A549 (cell line): ENCODE data around the gene SLC37A1. TPM values are rescaled to one million over a fixed set of nuclear protein-coding genes. Genes with fewer than 3 reads are reported as not detected.

Experiments used
- ATAC-seq, 2 experiments: fragments of 200-7000 bp in 1 of 2; fragments of >200 bp in 1 of 2; cut with Nextera tagmentation in 1 of 2; cut with Tn5 transposase in 1 of 2; 3 replicates each; pipeline versions ENCODE4 v1.8.0 to v1.9.1; 2018 to 2020; ENCODE audit warnings: mild to moderate bottlenecking in 1 of 2, moderate library complexity in 1 of 2
- CTCF ChIA-PET: fragments of 300-600 bp; sonication (Branson Sonifier 250); formaldehyde crosslinking; extraction: SDS; loops from one replicate; lab custom pipeline; 2021; ENCODE audit warnings: antibody characterized with exemption, inconsistent platforms; lab: Yijun Ruan, JAX
- POLR2A ChIA-PET: fragments of 350-600 bp; formaldehyde crosslinking; extraction: SDS; loops from one replicate; lab custom pipeline; 2021; ENCODE audit warnings: antibody characterized with exemption, inconsistent platforms; lab: Yijun Ruan, JAX
- DNase-seq, 2 experiments: peaks; one replicate each; pipeline versions ENCODE4 v3.0.0 to v3.0.0-alpha.2; 2011 to 2016; ENCODE audit warnings: low read depth in 1 of 2, low spot score in 1 of 2
- FAIRE-seq: peaks from 2 replicates; lab custom pipeline; 2011; peaks lifted over from hg19 to GRCh38; lab: Jason Lieb, UNC
- H3K27ac ChIP-seq, 2 experiments: fragments of >200 bp; sonication (Bioruptor Twin); formaldehyde crosslinking; 3 replicates each; pipeline ENCODE4 v1.5.1; 2016 to 2017
- H3K4me1 ChIP-seq: fragments of >200 bp; sonication (Bioruptor Twin); formaldehyde crosslinking; 3 replicates; pipeline ENCODE4 v1.6.1; 2016
- H3K4me2 ChIP-seq: fragments of >200 bp; sonication (Bioruptor Twin); formaldehyde crosslinking; 3 replicates; pipeline ENCODE4 v1.6.1; 2016
- H3K4me3 ChIP-seq: fragments of >200 bp; sonication (Bioruptor Twin); formaldehyde crosslinking; 3 replicates; pipeline ENCODE4 v1.5.1; 2016
- H3K9me3 ChIP-seq: fragments of >200 bp; sonication (Bioruptor Twin); formaldehyde crosslinking; 3 replicates; pipeline ENCODE4 v1.6.1; 2016
- BHLHE40 ChIP-seq: IDR thresholded peaks from 2 replicates; pipeline ENCODE4 v1.6.1; 2012; ENCODE audit warnings: low read depth, low read length, inconsistent platforms
- CBX8 ChIP-seq: fragments of 200-600 bp; sonication (generic); IDR thresholded peaks from 2 replicates; pipeline ENCODE4 v1.6.1; 2016
- CEBPB ChIP-seq, 2 experiments: fragments of >200 bp in 1 of 2; sonication (Bioruptor Twin) in 1 of 2; formaldehyde crosslinking in 1 of 2; IDR thresholded peaks; 2 replicates each; pipeline ENCODE4 v1.6.1; 2012 to 2016
- CHD4 ChIP-seq: fragments of 200-600 bp; sonication (generic); IDR thresholded peaks from 2 replicates; pipeline ENCODE4 v1.6.1; 2016; ENCODE audit warnings: antibody characterized with exemption, mild to moderate bottlenecking, borderline replicate concordance
- E2F6 ChIP-seq: IDR thresholded peaks from 2 replicates; pipeline ENCODE4 v1.6.1; 2012; ENCODE audit warnings: low read depth, borderline replicate concordance
- EP300 ChIP-seq, 2 experiments: fragments of >200 bp; sonication (Bioruptor Twin); formaldehyde crosslinking; IDR thresholded peaks; 2 replicates in 1 of 2; 3 replicates in 1 of 2; pipeline ENCODE4 v1.6.1; 2016 to 2017
- FOSB ChIP-seq: fragments of 250-450 bp; sonication (Bioruptor Pico); IDR thresholded peaks from 2 replicates; pipeline ENCODE4 v1.5.0; 2020; ENCODE audit warnings: mild to moderate bottlenecking, moderate library complexity
- FOSL2 ChIP-seq, 2 experiments: fragments of 450-650 bp in 1 of 2; fragments of >200 bp in 1 of 2; sonication (Bioruptor Twin) in 1 of 2; formaldehyde crosslinking; IDR thresholded peaks; 2 replicates each; pipeline versions ENCODE4 v1.5.0 to v1.6.1; 2016 to 2020; ENCODE audit warnings: mild to moderate bottlenecking in 1 of 2, moderate library complexity in 1 of 2
- GATA3 ChIP-seq: IDR thresholded peaks from 2 replicates; pipeline ENCODE4 v1.6.1; 2012; ENCODE audit warnings: borderline replicate concordance
- HDAC2 ChIP-seq: fragments of 200-600 bp; sonication (generic); IDR thresholded peaks from 2 replicates; pipeline ENCODE4 v1.6.1; 2016
- HEYL ChIP-seq: fragments of 250-450 bp; sonication (Bioruptor Pico); IDR thresholded peaks from 2 replicates; pipeline ENCODE4 v1.8.0; 2021; ENCODE audit warnings: mild to moderate bottlenecking, moderate library complexity
- HOXA7 ChIP-seq: fragments of 250-450 bp; sonication (Bioruptor Pico); IDR thresholded peaks from 2 replicates; pipeline ENCODE4 v1.5.0; 2020; ENCODE audit warnings: mild to moderate bottlenecking, moderate library complexity
- HOXB13 ChIP-seq: fragments of 250-450 bp; sonication (Bioruptor Pico); IDR thresholded peaks from 2 replicates; pipeline ENCODE4 v1.5.0; 2020; ENCODE audit warnings: low read depth, mild to moderate bottlenecking, moderate library complexity
- JUN ChIP-seq, 2 experiments: fragments of >200 bp; sonication (Bioruptor Twin); formaldehyde crosslinking; IDR thresholded peaks; 2 replicates in 1 of 2; 3 replicates in 1 of 2; pipeline ENCODE4 v1.6.1; 2016 to 2017
- JUNB ChIP-seq: fragments of >200 bp; sonication (Bioruptor Twin); formaldehyde crosslinking; IDR thresholded peaks from 2 replicates; pipeline ENCODE4 v1.6.1; 2016
- KDM5A ChIP-seq: fragments of 200-600 bp; sonication (generic); IDR thresholded peaks from 2 replicates; pipeline ENCODE4 v1.6.1; 2016; ENCODE audit warnings: antibody characterized with exemption, mild to moderate bottlenecking
- MAX ChIP-seq: IDR thresholded peaks from 2 replicates; pipeline ENCODE4 v1.6.1; 2012
- MAZ ChIP-seq: fragments of 150-350 bp; IDR thresholded peaks from 2 replicates; pipeline ENCODE4 v1.6.1; 2014; ENCODE audit warnings: antibody characterized with exemption, low read depth, low read length, borderline replicate concordance
- MYC ChIP-seq: IDR thresholded peaks from 2 replicates; pipeline ENCODE4 v1.6.1; 2012; ENCODE audit warnings: mild to moderate bottlenecking, inconsistent platforms, low read length, improper control_type of control experiment, borderline replicate concordance
- POLR2A ChIP-seq: IDR thresholded peaks from 2 replicates; pipeline ENCODE4 v1.6.1; 2012; ENCODE audit warnings: mild to moderate bottlenecking, low read length
- POLR2AphosphoS2 ChIP-seq: conservative IDR thresholded peaks from 2 replicates; pipeline ENCODE4 v1.6.1; 2012; ENCODE audit warnings: low read length, improper control_type of control experiment, inconsistent platforms
- RAD21 ChIP-seq, 2 experiments: fragments of >200 bp in 1 of 2; sonication (Bioruptor Twin) in 1 of 2; formaldehyde crosslinking in 1 of 2; IDR thresholded peaks in 1 of 2; conservative IDR thresholded peaks in 1 of 2; 2 replicates in 1 of 2; 3 replicates in 1 of 2; pipeline ENCODE4 v1.6.1; 2012 to 2018; ENCODE audit warnings: inconsistent platforms in 1 of 2
- RARB ChIP-seq: fragments of 250-450 bp; sonication (Bioruptor Pico); IDR thresholded peaks from 2 replicates; pipeline ENCODE4 v1.8.0; 2021; ENCODE audit warnings: mild to moderate bottlenecking, moderate library complexity
- RNF2 ChIP-seq: fragments of 200-600 bp; sonication (generic); IDR thresholded peaks from 2 replicates; pipeline ENCODE4 v1.6.1; 2016; ENCODE audit warnings: low read depth, mild to moderate bottlenecking, antibody characterized with exemption, moderate library complexity, borderline replicate concordance
- ZFP36 ChIP-seq: fragments of 450-650 bp; IDR thresholded peaks from 2 replicates; pipeline ENCODE4 v1.6.1; 2014; ENCODE audit warnings: borderline replicate concordance; ENCODE audit not compliant: partially characterized antibody
- WGBS: methylation state at CpG from one replicate; pipeline ENCODE4 v1.1.6; 2017; ENCODE audit errors: missing lambda C conversion rate; 5-methylcytosine and 5-hydroxymethylcytosine counted together
- polyA plus RNA-seq, 4 experiments: library from polyadenylated mRNA; depleted of rRNA in 3 of 4; stranded (reverse); fragments of >200 nt; fragmentation: RNase III in 1 of 4; extraction: RNeasy Plus Mini Kit Qiagen cat#74134 plus additional on column Dnase treatment in 1 of 4; gene quantifications; 2 replicates in 3 of 4; 3 replicates in 1 of 4; pipeline ENCODE4 v1.2.3, GENCODE V29; 2011 to 2017
- TF ChIP-seq, protein P1 (sequence below): fragments of >200 bp; sonication (Bioruptor Twin); formaldehyde crosslinking; IDR thresholded peaks from 3 replicates; pipeline ENCODE4 v1.5.1; 2016
- TF ChIP-seq, protein P2 (sequence below): fragments of >200 bp; sonication (Bioruptor Twin); formaldehyde crosslinking; IDR thresholded peaks from 2 replicates; pipeline ENCODE4 v1.6.1; 2016

SLC37A1 gene
- polyA plus RNA-seq, 2 of the 4 experiments (the other 2 are of a cell fraction), result 1.9 to 2.1 TPM

DNA sequence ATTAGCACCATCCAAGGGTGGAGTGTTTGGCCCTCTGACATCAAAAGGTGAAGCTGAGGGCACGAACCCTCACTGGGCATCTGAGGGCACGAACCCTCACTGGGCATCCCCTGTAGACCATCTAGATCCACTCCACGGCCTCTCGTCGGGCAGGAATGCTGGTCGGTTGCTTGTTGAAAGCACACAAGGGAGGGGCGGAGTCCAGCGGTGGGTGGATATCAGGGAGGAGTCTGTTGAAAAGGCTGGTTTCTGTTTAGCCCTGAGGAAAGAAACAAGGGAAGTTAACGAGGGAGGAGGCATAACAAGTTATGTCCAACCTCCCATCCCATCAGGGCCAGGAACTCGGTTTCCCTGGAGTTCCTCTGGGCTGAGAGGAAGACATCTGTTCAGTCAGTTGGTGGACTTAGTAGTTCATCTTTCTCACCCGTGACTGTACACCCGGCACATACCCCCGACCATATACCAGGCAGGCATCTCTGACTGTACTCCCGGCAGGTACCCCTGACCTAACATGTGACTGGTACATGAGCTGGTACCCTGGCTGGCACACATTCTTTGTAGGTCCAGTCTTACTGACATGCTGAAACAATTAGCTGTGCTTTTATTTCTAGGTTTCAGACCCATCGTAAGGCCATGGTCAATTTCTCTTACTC lies 107.6 kb downstream of the SLC37A1 start:
- CTCF ChIA-PET, result no interaction called here
- Histone ChIP-seq H3K4me2 (no peak overlapping the region), H3K4me3 (no peak overlapping the region), H3K9me3 (no peaks in the 10 kb centered on the region), H3K27ac (no peak overlapping the region), H3K4me1 (peaks cover 9% of the 10 kb centered on the region; the same call in 1 of the 3 replicates)
- no peak for FAIRE-seq
- DNase-seq, result no peak
- WGBS, result 67% methylated on average over 15 of the region's 15 CpGs
- no peak for ATAC-seq
- no peak for TF ChIP-seq MYC
- TF ChIP-seq GATA3, result no peak
- no peak for TF ChIP-seq RNF2
- no peak for TF ChIP-seq HDAC2
- TF ChIP-seq EP300 (IDR thresholded peaks at IDR 0.05), result no peak
- TF ChIP-seq FOSL2 (IDR thresholded peaks at IDR 0.05), result no peak
- TF ChIP-seq FOSL2 (CRISPR knock-in tag; IDR thresholded peaks at IDR 0.05), result no peak
- TF ChIP-seq POLR2A, result no peak
- no peak for TF ChIP-seq FOSB (CRISPR knock-in tag)
- no peak for TF ChIP-seq HOXA7 (CRISPR knock-in tag)
- TF ChIP-seq ZFP36, result no peak
- no peak for TF ChIP-seq CBX8
- TF ChIP-seq HOXB13 (CRISPR knock-in tag), result no peak
- no peak for TF ChIP-seq RARB (CRISPR knock-in tag)
- POLR2A ChIA-PET, result no interaction called here

DNA sequence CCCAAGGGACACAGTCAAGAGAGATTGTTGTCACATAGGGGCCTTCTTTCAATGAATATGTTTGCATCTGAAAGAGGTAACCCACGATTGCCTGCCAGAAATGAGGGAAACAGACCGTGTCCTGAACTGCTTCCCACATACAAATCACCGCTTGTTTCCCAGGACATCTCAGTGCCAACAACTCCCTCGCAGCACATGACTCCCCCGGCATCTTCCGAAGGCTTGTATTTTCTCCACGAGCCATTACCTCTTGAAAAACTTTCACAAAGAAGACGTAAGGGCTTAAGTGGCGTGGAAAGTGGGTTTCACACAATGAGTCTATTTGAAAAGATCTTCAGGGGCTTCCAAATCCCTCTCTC lies 108.1 kb downstream of the SLC37A1 start:
- H3K9me3 ChIP-seq, result no peaks in the 10 kb centered on the region
- DNase-seq (no peak), ATAC-seq (no peak), FAIRE-seq (no peak)
- POLR2A ChIA-PET, result no interaction called here
- H3K4me3 ChIP-seq, result no peak overlapping the region
- peaks cover 9% of the 10 kb centered on the region; the same call in 1 of the 3 replicates for H3K4me1 ChIP-seq
- TF ChIP-seq KDM5A, result no peak
- no peak for TF ChIP-seq ZFP36
- no peak for TF ChIP-seq FOSB (CRISPR knock-in tag)
- TF ChIP-seq HDAC2, result no peak
- TF ChIP-seq MAZ, result no peak
- TF ChIP-seq RAD21 (conservative IDR thresholded peaks at IDR 0.05 in 1 of 2, IDR thresholded peaks at IDR 0.05 in 1 of 2), result no peak
- no peak for TF ChIP-seq POLR2AphosphoS2
- TF ChIP-seq JUNB, result no peak
- no peak for TF ChIP-seq JUN (IDR thresholded peaks at IDR 0.05)
- TF ChIP-seq, protein P1, sequence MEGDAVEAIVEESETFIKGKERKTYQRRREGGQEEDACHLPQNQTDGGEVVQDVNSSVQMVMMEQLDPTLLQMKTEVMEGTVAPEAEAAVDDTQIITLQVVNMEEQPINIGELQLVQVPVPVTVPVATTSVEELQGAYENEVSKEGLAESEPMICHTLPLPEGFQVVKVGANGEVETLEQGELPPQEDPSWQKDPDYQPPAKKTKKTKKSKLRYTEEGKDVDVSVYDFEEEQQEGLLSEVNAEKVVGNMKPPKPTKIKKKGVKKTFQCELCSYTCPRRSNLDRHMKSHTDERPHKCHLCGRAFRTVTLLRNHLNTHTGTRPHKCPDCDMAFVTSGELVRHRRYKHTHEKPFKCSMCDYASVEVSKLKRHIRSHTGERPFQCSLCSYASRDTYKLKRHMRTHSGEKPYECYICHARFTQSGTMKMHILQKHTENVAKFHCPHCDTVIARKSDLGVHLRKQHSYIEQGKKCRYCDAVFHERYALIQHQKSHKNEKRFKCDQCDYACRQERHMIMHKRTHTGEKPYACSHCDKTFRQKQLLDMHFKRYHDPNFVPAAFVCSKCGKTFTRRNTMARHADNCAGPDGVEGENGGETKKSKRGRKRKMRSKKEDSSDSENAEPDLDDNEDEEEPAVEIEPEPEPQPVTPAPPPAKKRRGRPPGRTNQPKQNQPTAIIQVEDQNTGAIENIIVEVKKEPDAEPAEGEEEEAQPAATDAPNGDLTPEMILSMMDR, result no peak
- TF ChIP-seq CHD4, result no peak
- no peak for TF ChIP-seq RNF2
- TF ChIP-seq, protein P2, sequence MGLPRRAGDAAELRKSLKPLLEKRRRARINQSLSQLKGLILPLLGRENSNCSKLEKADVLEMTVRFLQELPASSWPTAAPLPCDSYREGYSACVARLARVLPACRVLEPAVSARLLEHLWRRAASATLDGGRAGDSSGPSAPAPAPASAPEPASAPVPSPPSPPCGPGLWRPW, result no peak
- no peak for TF ChIP-seq CEBPB (IDR thresholded peaks at IDR 0.05)
- no peak for TF ChIP-seq MAX
- no peak for TF ChIP-seq BHLHE40
- no peak for TF ChIP-seq HEYL (CRISPR knock-in tag)
- TF ChIP-seq CBX8, result no peak
- TF ChIP-seq E2F6, result no peak
- no peak for TF ChIP-seq EP300 (IDR thresholded peaks at IDR 0.05)
- TF ChIP-seq, all 56 proteins: peak for 0
- 64% methylated on average over 9 of the region's 9 CpGs for WGBS
- CTCF ChIA-PET, result no interaction called here
- Histone ChIP-seq H3K27ac (no peak overlapping the region), H3K4me2 (no peak overlapping the region)
